ENCODE data around the gene BORCS8. TPM values are rescaled to one million over a fixed set of nuclear protein-coding genes. Genes with fewer than 3 reads are reported as not detected.

Gene BORCS8
- total and polyA plus RNA-seq, 5 donors: 27.5 to 33.2 (median 30.3) TPM

- DNase-seq (no peak), ATAC-seq (peak in 1 of 2 donors; percentile 10)
- Histone ChIP-seq H3K4me3 (ENCODE audit: low read length) (no peak overlapping the region), H3K4me1 (ENCODE audit: control insufficient read depth, insufficient read depth, low read length) (no peaks in the 10 kb centered on the region), H3K27me3 (ENCODE audit: control insufficient read depth, insufficient read depth) (no peaks in the 10 kb centered on the region), H3K27ac (ENCODE audit: low read length) (no peak overlapping the region), H3K9me3 (ENCODE audit: control insufficient read depth, low read length) (no peaks in the 10 kb centered on the region)
- intact Hi-C loops (cut with DNase I): no loop called here
- WGBS: 46% methylated on average over 21 of the region's 21 CpGs
Observed at GRCh38 chr19:19213426-19214158, 21.6 kb upstream of the BORCS8 start.

GRCh38 chr19:19212916-19213315 lies 21.0 kb upstream of the BORCS8 start:
- WGBS: 11% methylated on average over 7 of the region's 7 CpGs
- no peaks in the 10 kb centered on the region for H3K27me3 ChIP-seq (ENCODE audit: control insufficient read depth, insufficient read depth)

GRCh38 chr19:19211499-19212420 lies 19.8 kb upstream of the BORCS8 start, which contains the start of gene NCAN:
TSS of gene NCAN (plus strand) at chr19:19211958. CDS start at chr19:19216954, 4,996 bp downstream.
- H3K27ac ChIP-seq (ENCODE audit: low read length): no peak within 1 kb of the TSS
- no peak for DNase-seq
- H3K27me3 ChIP-seq (ENCODE audit: control insufficient read depth, insufficient read depth): no peaks in the 10 kb centered on the region
- H3K9me3 ChIP-seq (ENCODE audit: control insufficient read depth, low read length): no peaks in the 10 kb centered on the region
- H3K4me3 ChIP-seq (ENCODE audit: low read length): no peak within 1 kb of the TSS
- 8% methylated on average over 54 of the region's 54 CpGs for WGBS
- intact Hi-C loops (cut with DNase I): no loop called here
- ATAC-seq: no peak
- H3K4me1 ChIP-seq (ENCODE audit: control insufficient read depth, insufficient read depth, low read length): no peaks in the 10 kb centered on the region

More at GRCh38 chr19:19212916-19213315, 21.0 kb upstream of the BORCS8 start:
- Histone ChIP-seq H3K4me3 (ENCODE audit: low read length) (no peak overlapping the region), H3K9me3 (ENCODE audit: control insufficient read depth, low read length) (no peaks in the 10 kb centered on the region), H3K27ac (ENCODE audit: low read length) (no peak overlapping the region), H3K4me1 (ENCODE audit: control insufficient read depth, insufficient read depth, low read length) (no peaks in the 10 kb centered on the region)
- intact Hi-C loops (cut with DNase I): no loop called here
- ATAC-seq: no peak
- DNase-seq: no peak

GRCh38 chr19:19209372-19209771 lies 17.4 kb upstream of the BORCS8 start:
- Histone ChIP-seq H3K27me3 (ENCODE audit: control insufficient read depth, insufficient read depth) (no peaks in the 10 kb centered on the region), H3K4me1 (ENCODE audit: control insufficient read depth, insufficient read depth, low read length) (no peaks in the 10 kb centered on the region), H3K27ac (ENCODE audit: low read length) (no peak overlapping the region), H3K9me3 (ENCODE audit: control insufficient read depth, low read length) (no peaks in the 10 kb centered on the region), H3K4me3 (ENCODE audit: low read length) (no peak overlapping the region)
- no peak for ATAC-seq
- intact Hi-C loops (cut with DNase I): no loop called here
- WGBS: 60% methylated on average over 9 of the region's 9 CpGs
- DNase-seq: peak in 1 of 3 donors; percentile 4

- ATAC-seq: no peak
- Histone ChIP-seq H3K4me3 (ENCODE audit: low read length) (no peak overlapping the region), H3K27ac (ENCODE audit: low read length) (no peak overlapping the region), H3K4me1 (ENCODE audit: control insufficient read depth, insufficient read depth, low read length) (no peaks in the 10 kb centered on the region), H3K27me3 (ENCODE audit: control insufficient read depth, insufficient read depth) (no peaks in the 10 kb centered on the region), H3K9me3 (ENCODE audit: control insufficient read depth, low read length) (no peaks in the 10 kb centered on the region)
- peak in 1 of 3 donors; percentile 31 for DNase-seq
- intact Hi-C loops (cut with DNase I): no loop called here
- 48% methylated on average over 8 of the region's 8 CpGs for WGBS
Observed at GRCh38 chr19:19207637-19208572, 16.0 kb upstream of the BORCS8 start.

GRCh38 chr19:19206938-19207337 lies 15.0 kb upstream of the BORCS8 start:
- Histone ChIP-seq H3K4me1 (ENCODE audit: control insufficient read depth, insufficient read depth, low read length) (peaks cover 4% of the 10 kb centered on the region), H3K27ac (ENCODE audit: low read length) (no peak overlapping the region), H3K4me3 (ENCODE audit: low read length) (no peak overlapping the region), H3K27me3 (ENCODE audit: control insufficient read depth, insufficient read depth) (no peaks in the 10 kb centered on the region), H3K9me3 (ENCODE audit: control insufficient read depth, low read length) (no peaks in the 10 kb centered on the region)
- no peak for ATAC-seq
- WGBS: 57% methylated on average over 5 of the region's 5 CpGs
- DNase-seq: peak in 1 of 3 donors; percentile 7
- intact Hi-C loops (cut with DNase I): no loop called here

- Histone ChIP-seq H3K4me1 (ENCODE audit: control insufficient read depth, insufficient read depth, low read length) (peaks cover 4% of the 10 kb centered on the region), H3K4me3 (ENCODE audit: low read length) (no peak overlapping the region), H3K9me3 (ENCODE audit: control insufficient read depth, low read length) (no peaks in the 10 kb centered on the region), H3K27me3 (ENCODE audit: control insufficient read depth, insufficient read depth) (no peaks in the 10 kb centered on the region), H3K27ac (ENCODE audit: low read length) (no peak overlapping the region)
- intact Hi-C loops (cut with DNase I): no loop called here
- DNase-seq (peak in 1 of 3 donors; percentile 54), ATAC-seq (no peak)
- 39% methylated on average over 14 of the region's 14 CpGs for whole genome bisulfite sequencing
Observed at GRCh38 chr19:19205416-19206410, 13.8 kb upstream of the BORCS8 start.

GRCh38 chr19:19204181-19204580 lies 12.2 kb upstream of the BORCS8 start:
- H3K4me1 ChIP-seq (ENCODE audit: control insufficient read depth, insufficient read depth, low read length): peaks cover 4% of the 10 kb centered on the region
- H3K27me3 ChIP-seq (ENCODE audit: control insufficient read depth, insufficient read depth): no peaks in the 10 kb centered on the region
- WGBS: 72% methylated on average over 13 of the region's 13 CpGs
- intact Hi-C loops (cut with DNase I): no loop called here
- no peak overlapping the region for H3K4me3 ChIP-seq (ENCODE audit: low read length)
- ATAC-seq: no peak
- H3K27ac ChIP-seq (ENCODE audit: low read length): no peak overlapping the region
- no peaks in the 10 kb centered on the region for H3K9me3 ChIP-seq (ENCODE audit: control insufficient read depth, low read length)
- DNase-seq: no peak

GRCh38 chr19:19203012-19203856 lies 11.3 kb upstream of the BORCS8 start, which contains the start of gene NR2C2AP:
TSS of gene NR2C2AP (minus strand) at chr19:19203414. CDS start at chr19:19203060, 354 bp downstream.
- H3K4me3 ChIP-seq (ENCODE audit: low read length): peak within 1 kb of the TSS; percentile 68
- 8% methylated on average over 60 of the region's 60 CpGs for WGBS
- peak within 1 kb of the TSS; percentile 74 for H3K27ac ChIP-seq (ENCODE audit: low read length)
- ATAC-seq (peak; percentile 92 to 94), DNase-seq (peak; percentile 95 to 97 (median 97))
- H3K27me3 ChIP-seq (ENCODE audit: control insufficient read depth, insufficient read depth): no peaks in the 10 kb centered on the region
- intact Hi-C loops (cut with DNase I): no loop called here
- peaks cover 4% of the 10 kb centered on the region for H3K4me1 ChIP-seq (ENCODE audit: control insufficient read depth, insufficient read depth, low read length)
- H3K9me3 ChIP-seq (ENCODE audit: control insufficient read depth, low read length): no peaks in the 10 kb centered on the region
